ENCODE measurements around the gene CXXC1. TPM values are rescaled to one million over a fixed set of nuclear protein-coding genes. Genes with fewer than 3 reads are reported as not detected.

CXXC1 gene
- total RNA-seq, result 100 to 1,000 TPM in 1 of 6 donors, 10 to 100 TPM in 5; 49.6 to 247 (median 85.4) TPM

DNA sequence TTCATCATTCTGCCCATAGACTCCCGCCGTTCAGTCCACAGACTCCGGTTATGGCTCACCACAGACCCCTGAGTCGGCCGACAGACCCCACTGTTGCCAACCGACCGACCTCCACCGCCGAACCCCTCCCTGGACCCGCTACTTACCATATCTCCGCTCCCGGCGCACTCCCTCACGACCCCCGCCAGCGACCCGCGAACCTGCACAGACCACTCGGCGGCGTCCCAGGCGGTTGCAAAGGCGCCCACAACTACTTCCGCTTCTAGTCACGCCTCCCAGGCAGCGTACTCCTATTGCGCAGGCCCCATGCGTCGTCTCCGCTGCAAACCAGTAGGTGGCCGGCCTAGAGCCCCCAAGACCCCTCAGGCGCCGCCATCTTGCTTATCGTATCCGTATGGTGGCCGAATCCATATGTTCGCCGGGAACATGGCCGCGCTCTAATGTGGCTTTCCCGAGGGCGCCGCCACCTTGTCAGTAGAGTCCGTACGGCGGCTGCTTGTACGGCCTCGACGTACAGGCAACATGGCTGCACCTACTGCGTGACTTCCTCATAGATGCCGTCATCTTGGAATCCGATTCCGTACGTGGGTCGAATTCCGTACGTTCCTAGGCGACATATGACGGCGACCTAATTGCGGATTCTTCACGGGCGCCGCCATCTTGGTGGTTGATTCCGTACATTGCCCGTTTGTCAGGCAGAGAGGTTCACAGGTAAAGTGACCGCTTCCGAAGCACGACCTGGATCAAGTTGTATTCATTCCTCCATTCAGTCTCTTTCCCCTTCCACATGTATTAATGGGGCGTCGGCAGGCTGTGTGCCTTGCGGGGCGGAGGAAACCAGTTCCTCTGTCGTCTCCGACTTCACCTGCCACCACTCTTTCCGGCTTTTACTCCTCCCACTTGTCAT, at the start of gene CXXC1:
TSS of gene CXXC1 (minus strand) at position 252 of the 907 bp plus-strand sequence. CDS start at position 149, 103 bp downstream.
- Histone ChIP-seq H3K36me3 (peaks cover 7 to 33% (median 28%) of the 10 kb centered on the region in 4 donors), H3K9me3 (no peaks in the 10 kb centered on the region), H3K27ac (peak within 1 kb of the TSS; percentile 84 to 92 (median 88)), H3K4me1 (peaks cover 5 to 22% (median 11%) of the 10 kb centered on the region in 4 donors), H3K4me3 (peak within 1 kb of the TSS; percentile 81 to 94 (median 89)), H3K27me3 (no peaks in the 10 kb centered on the region)
- peak in 1 of 4 donors; percentile 3 for TF ChIP-seq EP300 (IDR thresholded peaks at IDR 0.05)
- peak in 2 of 4 donors; percentile 30 to 60 for TF ChIP-seq POLR2A (IDR thresholded peaks at IDR 0.05)
- TF ChIP-seq POLR2AphosphoS5 (IDR thresholded peaks at IDR 0.05), result peak; percentile 81 to 83
- TF ChIP-seq, protein P1, sequence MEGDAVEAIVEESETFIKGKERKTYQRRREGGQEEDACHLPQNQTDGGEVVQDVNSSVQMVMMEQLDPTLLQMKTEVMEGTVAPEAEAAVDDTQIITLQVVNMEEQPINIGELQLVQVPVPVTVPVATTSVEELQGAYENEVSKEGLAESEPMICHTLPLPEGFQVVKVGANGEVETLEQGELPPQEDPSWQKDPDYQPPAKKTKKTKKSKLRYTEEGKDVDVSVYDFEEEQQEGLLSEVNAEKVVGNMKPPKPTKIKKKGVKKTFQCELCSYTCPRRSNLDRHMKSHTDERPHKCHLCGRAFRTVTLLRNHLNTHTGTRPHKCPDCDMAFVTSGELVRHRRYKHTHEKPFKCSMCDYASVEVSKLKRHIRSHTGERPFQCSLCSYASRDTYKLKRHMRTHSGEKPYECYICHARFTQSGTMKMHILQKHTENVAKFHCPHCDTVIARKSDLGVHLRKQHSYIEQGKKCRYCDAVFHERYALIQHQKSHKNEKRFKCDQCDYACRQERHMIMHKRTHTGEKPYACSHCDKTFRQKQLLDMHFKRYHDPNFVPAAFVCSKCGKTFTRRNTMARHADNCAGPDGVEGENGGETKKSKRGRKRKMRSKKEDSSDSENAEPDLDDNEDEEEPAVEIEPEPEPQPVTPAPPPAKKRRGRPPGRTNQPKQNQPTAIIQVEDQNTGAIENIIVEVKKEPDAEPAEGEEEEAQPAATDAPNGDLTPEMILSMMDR (IDR thresholded peaks at IDR 0.05), result peak; percentile 46 to 92 (median 86)
- peak; percentile 96 to 99 for DNase-seq
- ATAC-seq (ENCODE audit: low FRiP score in 2 of 2), result peak; percentile 96 to 98
- WGBS, 2 donors, result 0 to 1% methylated on average over 57 to 72 of the region's 76 CpGs

DNA sequence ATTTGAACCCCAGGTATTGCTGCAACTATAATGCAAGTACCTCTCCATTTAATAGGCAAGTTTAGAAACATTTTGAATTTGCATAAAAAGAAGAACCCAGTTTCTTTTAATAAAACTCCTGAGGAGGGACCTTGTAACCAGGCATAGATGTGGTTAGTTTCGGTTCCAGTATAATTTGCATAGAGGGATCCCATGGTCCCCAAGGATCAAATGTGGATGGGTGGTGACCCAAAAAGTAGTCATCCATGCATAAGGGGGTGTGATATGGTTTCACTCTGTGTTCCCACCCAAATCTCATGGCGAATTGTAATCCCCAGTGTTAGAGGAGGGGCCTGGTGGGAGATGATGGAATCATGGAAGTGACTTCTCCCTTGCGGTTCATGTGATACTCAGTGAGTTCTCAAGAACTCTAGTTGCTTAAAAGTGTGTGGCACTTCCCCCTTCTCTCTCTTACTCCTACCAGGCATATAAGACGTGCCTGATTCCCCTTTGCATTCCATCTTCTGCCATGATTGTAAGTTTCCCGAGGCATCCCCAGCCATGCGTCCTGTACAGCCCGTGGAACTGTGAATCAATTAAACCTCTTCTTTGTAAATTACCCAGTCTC, 47.2 kb upstream of the CXXC1 start:
- ATAC-seq (ENCODE audit: low FRiP score in 2 of 2) (no peak), DNase-seq (no peak)
- no peak overlapping the region for H3K27ac ChIP-seq
- no peak for TF ChIP-seq EP300 (IDR thresholded peaks at IDR 0.05)
- TF ChIP-seq, protein P1 (IDR thresholded peaks at IDR 0.05), result no peak
- no peak for TF ChIP-seq POLR2AphosphoS5 (IDR thresholded peaks at IDR 0.05)
- no peak for TF ChIP-seq POLR2A (IDR thresholded peaks at IDR 0.05)
- no peak overlapping the region for H3K4me3 ChIP-seq
- H3K27me3 ChIP-seq, result peaks cover 0 to 2% (median 0%) of the 10 kb centered on the region in 4 donors
- H3K36me3 ChIP-seq, result no peaks in the 10 kb centered on the region
- 79 to 85% methylated on average over 7 of the region's 7 CpGs for WGBS, 2 donors
- no peaks in the 10 kb centered on the region for H3K4me1 ChIP-seq
- peaks cover 0 to 4% (median 0%) of the 10 kb centered on the region in 4 donors for H3K9me3 ChIP-seq

DNA sequence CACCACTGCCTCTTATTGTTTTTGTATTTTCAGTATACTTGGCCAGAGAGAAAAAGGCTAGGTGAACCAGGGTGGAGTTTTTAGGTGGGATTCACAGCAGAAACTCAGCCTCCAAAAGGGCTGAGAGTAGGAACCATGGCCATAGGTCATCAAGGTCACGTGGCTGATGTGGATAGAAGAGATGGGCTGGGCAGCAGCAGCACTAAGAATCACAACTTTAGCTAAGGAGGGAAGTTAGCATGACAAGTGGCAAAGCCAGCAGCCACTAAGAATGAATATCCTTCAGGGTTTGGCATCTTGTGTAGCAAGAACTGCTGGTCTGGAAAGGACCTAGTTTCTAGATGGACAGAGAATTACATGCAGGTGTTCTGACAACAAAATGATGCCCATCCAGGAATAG, 44.2 kb upstream of the CXXC1 start:
- Histone ChIP-seq H3K9me3 (peaks cover 0 to 4% (median 0%) of the 10 kb centered on the region in 4 donors), H3K4me1 (no peaks in the 10 kb centered on the region), H3K27ac (no peak overlapping the region), H3K36me3 (no peaks in the 10 kb centered on the region), H3K4me3 (no peak overlapping the region), H3K27me3 (no peaks in the 10 kb centered on the region)
- DNase-seq (no peak), ATAC-seq (ENCODE audit: low FRiP score in 2 of 2) (no peak)
- 79 to 83% methylated on average over 1 of the region's 1 CpG for WGBS, 2 donors
- TF ChIP-seq, protein P1 (IDR thresholded peaks at IDR 0.05), result no peak
- no peak for TF ChIP-seq POLR2A (IDR thresholded peaks at IDR 0.05)

DNA sequence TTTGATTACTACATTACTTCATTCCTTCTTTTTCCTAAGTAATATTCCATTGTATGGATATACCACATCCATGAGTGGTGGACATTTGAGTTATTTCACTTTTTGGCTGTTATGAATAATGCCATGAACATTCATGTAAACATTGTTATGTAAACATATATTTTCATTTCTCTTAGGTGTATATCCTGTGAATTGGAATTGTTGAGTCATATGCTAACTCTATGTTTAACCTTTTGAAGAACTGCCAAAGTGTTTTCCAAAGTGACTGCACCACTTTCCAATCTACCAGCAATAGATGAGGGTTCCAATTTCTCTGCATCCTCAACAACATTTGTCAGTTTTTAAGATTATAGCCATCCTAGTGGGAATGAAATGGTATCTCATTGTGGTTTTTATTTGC, 42.7 kb upstream of the CXXC1 start:
- Histone ChIP-seq H3K9me3 (peaks cover 0 to 4% (median 0%) of the 10 kb centered on the region in 4 donors), H3K4me3 (no peak overlapping the region), H3K4me1 (no peaks in the 10 kb centered on the region), H3K27me3 (no peaks in the 10 kb centered on the region), H3K27ac (no peak overlapping the region), H3K36me3 (no peaks in the 10 kb centered on the region)
- ATAC-seq (ENCODE audit: low FRiP score in 2 of 2) (no peak), DNase-seq (no peak)
- TF ChIP-seq EP300 (IDR thresholded peaks at IDR 0.05) (no peak), POLR2A (IDR thresholded peaks at IDR 0.05) (no peak), POLR2AphosphoS5 (IDR thresholded peaks at IDR 0.05) (no peak)
- TF ChIP-seq, protein P1 (IDR thresholded peaks at IDR 0.05), result no peak

All from upper lobe of left lung (tissue), 6 donors.